Upper lobe of right lung (tissue), 1 donor: ENCODE results near the gene CDH13. TPM values are rescaled to one million over a fixed set of nuclear protein-coding genes. Genes with fewer than 3 reads are reported as not detected.

Experiments
- ATAC-seq: fragments of 200-7000 bp; cut with Tn5 transposase; one replicate; pipeline ENCODE4 v1.9.1; 2020; ENCODE audit warnings: mild to moderate bottlenecking, moderate library complexity
- DNase-seq: peaks from one replicate; pipeline ENCODE4 v3.0.0-alpha.2; 2020
- H3K27ac ChIP-seq: fragments of 200-600 bp; one replicate; pipeline ENCODE4 v1.8.0; 2022
- H3K27me3 ChIP-seq: fragments of 200-600 bp; one replicate; pipeline ENCODE4 v1.8.0; 2022; ENCODE audit warnings: mild to moderate bottlenecking
- H3K36me3 ChIP-seq: fragments of 200-600 bp; one replicate; pipeline ENCODE4 v1.8.0; 2022
- H3K4me1 ChIP-seq: fragments of 200-600 bp; one replicate; pipeline ENCODE4 v1.8.0; 2022
- H3K4me3 ChIP-seq: fragments of 200-600 bp; one replicate; pipeline ENCODE4 v1.8.0; 2022; ENCODE audit warnings: mild to moderate bottlenecking
- H3K9me3 ChIP-seq: fragments of 200-600 bp; one replicate; pipeline ENCODE4 v1.8.0; 2022
- intact Hi-C: fragments of 100-400 bp; cut with DNase I; formaldehyde crosslinking; loops from one replicate; pipeline ENCODE4 v1.11.0; 2022
- total RNA-seq: library from RNA; stranded (reverse); fragmentation: NEBNext Ultra II Directional; extraction: Animal tissue kit (Norgen Biotek cat#: 25700); gene quantifications from one replicate; pipeline ENCODE4 v1.2.1, GENCODE V29; 2021
- TF ChIP-seq, protein P1 (sequence below): fragments of 200-600 bp; IDR thresholded peaks from one replicate; pipeline ENCODE4 v1.8.0; 2022; ENCODE audit warnings: antibody characterized with exemption
- donor health status: DM: no; HTN: yes; CAD: no; lungs with severe emphysema.

CDH13 gene
- total RNA-seq, 1 donor from 2014 or later: 27.2 TPM

DNA sequence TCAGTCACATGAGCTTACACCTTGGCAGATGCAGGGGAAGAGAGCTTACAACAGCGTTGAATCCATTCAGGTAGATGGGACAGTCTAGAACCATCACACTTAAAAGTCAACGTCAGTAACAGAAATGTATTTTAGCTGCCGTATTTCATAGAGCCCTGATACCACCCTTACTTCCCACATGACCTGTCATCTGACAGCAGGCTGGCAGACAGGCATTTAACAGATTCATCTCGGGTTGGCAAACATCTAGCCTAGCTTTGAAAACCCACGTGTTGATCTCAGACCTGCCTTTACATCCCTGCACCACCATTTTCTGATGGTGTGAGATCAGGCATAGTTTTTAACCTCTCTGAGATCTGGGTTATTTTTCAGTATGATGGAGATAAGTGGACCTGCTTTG, 1003.1 kb downstream of the CDH13 start:
- Histone ChIP-seq H3K27me3 (no peaks in the 10 kb centered on the region), H3K4me3 (no peak overlapping the region), H3K27ac (no peak overlapping the region), H3K4me1 (no peaks in the 10 kb centered on the region), H3K9me3 (no peaks in the 10 kb centered on the region), H3K36me3 (no peaks in the 10 kb centered on the region)
- DNase-seq: no peak
- ATAC-seq: no peak
- TF ChIP-seq, protein P1, sequence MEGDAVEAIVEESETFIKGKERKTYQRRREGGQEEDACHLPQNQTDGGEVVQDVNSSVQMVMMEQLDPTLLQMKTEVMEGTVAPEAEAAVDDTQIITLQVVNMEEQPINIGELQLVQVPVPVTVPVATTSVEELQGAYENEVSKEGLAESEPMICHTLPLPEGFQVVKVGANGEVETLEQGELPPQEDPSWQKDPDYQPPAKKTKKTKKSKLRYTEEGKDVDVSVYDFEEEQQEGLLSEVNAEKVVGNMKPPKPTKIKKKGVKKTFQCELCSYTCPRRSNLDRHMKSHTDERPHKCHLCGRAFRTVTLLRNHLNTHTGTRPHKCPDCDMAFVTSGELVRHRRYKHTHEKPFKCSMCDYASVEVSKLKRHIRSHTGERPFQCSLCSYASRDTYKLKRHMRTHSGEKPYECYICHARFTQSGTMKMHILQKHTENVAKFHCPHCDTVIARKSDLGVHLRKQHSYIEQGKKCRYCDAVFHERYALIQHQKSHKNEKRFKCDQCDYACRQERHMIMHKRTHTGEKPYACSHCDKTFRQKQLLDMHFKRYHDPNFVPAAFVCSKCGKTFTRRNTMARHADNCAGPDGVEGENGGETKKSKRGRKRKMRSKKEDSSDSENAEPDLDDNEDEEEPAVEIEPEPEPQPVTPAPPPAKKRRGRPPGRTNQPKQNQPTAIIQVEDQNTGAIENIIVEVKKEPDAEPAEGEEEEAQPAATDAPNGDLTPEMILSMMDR: no peak
- intact Hi-C loops: no loop called here

- Histone ChIP-seq H3K27me3 (no peaks in the 10 kb centered on the region), H3K9me3 (no peaks in the 10 kb centered on the region), H3K36me3 (no peaks in the 10 kb centered on the region), H3K4me1 (no peaks in the 10 kb centered on the region), H3K27ac (no peak overlapping the region), H3K4me3 (no peak overlapping the region)
- ATAC-seq (no peak), DNase-seq (no peak)
- intact Hi-C loops: no loop called here
- TF ChIP-seq, protein P1: no peak
Measured at GRCh38 chr16:83630979-83631378, 1004.2 kb downstream of the CDH13 start.

- no peak overlapping the region for H3K27ac ChIP-seq
- H3K4me1 ChIP-seq: no peaks in the 10 kb centered on the region
- H3K27me3 ChIP-seq: no peaks in the 10 kb centered on the region
- H3K36me3 ChIP-seq: no peaks in the 10 kb centered on the region
- DNase-seq: no peak
- TF ChIP-seq, protein P1: no peak
- no peak overlapping the region for H3K4me3 ChIP-seq
- no peaks in the 10 kb centered on the region for H3K9me3 ChIP-seq
- no peak for ATAC-seq
- intact Hi-C loops: no loop called here
Measured at GRCh38 chr16:83633286-83633685, 1006.5 kb downstream of the CDH13 start.

DNA sequence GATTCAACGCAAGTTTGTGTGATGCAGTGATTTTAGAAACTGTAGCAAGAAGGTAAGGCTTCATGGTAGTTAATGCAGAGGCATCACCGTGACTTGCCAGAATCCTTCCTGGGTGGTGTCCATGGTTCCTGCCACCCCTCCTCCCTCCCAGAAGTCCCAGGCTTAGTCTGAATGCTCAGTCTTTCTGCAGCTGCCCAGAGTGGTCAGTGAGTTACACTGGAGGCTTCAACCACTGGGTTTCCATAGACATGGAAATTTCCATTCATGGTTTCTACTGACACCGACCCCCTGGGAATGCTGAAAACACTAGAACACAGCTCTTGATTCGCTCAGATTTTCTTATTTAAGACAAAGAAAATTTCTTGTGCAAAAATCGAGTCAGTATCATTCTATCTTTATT, 1021.6 kb downstream of the CDH13 start:
- Histone ChIP-seq H3K4me3 (no peak overlapping the region), H3K27ac (no peak overlapping the region), H3K9me3 (no peaks in the 10 kb centered on the region), H3K27me3 (no peaks in the 10 kb centered on the region), H3K4me1 (no peaks in the 10 kb centered on the region), H3K36me3 (no peaks in the 10 kb centered on the region)
- intact Hi-C loops: no loop called here
- DNase-seq (no peak), ATAC-seq (no peak)
- TF ChIP-seq, protein P1: no peak

- no peaks in the 10 kb centered on the region for H3K36me3 ChIP-seq
- no peak for ATAC-seq
- TF ChIP-seq, protein P1: no peak
- no peaks in the 10 kb centered on the region for H3K9me3 ChIP-seq
- H3K4me3 ChIP-seq: no peak overlapping the region
- no peaks in the 10 kb centered on the region for H3K27me3 ChIP-seq
- no peak overlapping the region for H3K27ac ChIP-seq
- no peaks in the 10 kb centered on the region for H3K4me1 ChIP-seq
- intact Hi-C loops: no loop called here
- no peak for DNase-seq
Measured at GRCh38 chr16:83651871-83652270, 1025.1 kb downstream of the CDH13 start.

DNA sequence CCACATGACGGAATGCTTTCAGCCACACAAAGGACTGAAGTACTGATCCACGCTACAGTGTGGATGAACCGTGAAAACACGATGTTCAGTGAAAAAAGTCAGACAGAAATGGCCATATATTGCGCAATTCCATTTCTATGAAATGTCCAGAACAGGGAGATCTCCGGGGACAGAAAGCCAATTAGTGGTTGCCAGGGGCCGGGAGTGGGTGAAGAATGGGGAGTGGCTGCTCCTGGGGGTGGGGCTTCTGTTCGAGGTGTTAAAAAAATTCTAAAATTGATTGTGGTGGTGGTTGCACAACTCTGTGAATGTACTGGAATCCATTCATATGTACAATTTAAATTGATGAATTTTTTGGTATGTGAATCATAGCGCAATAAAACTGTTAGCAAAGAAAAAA, 1026.2 kb downstream of the CDH13 start:
- Histone ChIP-seq H3K4me3 (no peak overlapping the region), H3K27ac (no peak overlapping the region), H3K4me1 (no peaks in the 10 kb centered on the region), H3K27me3 (no peaks in the 10 kb centered on the region), H3K9me3 (no peaks in the 10 kb centered on the region), H3K36me3 (no peaks in the 10 kb centered on the region)
- TF ChIP-seq, protein P1: no peak
- intact Hi-C loops: no loop called here
- DNase-seq (no peak), ATAC-seq (no peak)
